Putamen (tissue), 1 donor: ENCODE measurements around the gene DCK.
A peak's percentile ranks its signal among the peaks of the same experiment; 100 is the strongest.

ENCODE experiments used
- DNase-seq: peaks from one replicate; pipeline ENCODE4 v3.0.0-alpha.2; 2016; ENCODE audit warnings: low spot score

DCK gene

DNA sequence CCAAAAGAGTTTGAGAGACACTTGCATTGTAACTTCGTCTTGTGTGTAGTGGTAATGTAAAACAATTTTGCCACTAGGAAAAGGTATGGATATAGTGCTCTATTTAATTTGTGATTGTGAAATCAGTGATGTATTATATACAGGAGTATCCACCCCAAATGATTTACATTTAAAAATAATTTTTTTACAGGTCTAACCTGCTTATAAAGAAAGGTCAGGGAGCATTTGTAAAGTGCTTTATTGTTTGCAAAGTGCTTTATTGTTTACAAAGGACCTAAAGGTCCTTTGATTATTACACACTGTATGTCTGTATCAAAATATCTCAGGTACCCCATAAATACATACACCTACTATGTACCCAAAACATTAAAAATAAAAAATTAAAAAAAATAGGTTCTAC is 70.3 kb downstream of the DCK start:
- no peak for DNase-seq

DNA sequence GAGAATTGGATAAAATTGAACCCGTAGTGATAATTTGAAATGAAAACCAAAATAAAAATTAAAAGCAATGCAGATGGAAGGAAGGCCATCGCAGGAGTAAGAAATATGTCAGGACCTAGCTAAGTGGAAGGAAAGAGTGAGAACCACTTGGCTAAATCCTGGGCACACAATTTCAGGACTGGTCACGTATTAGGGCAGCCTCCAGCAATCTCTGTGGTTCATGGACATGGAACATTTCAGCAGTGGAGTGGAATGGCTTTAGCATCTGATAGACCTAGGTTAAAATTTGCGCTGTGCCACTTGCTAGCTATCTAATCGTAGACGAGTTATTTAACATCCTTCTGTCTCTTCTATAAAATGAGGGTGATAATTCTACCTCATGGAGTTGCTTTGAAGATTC is 71.1 kb downstream of the DCK start:
- DNase-seq: no peak

DNA sequence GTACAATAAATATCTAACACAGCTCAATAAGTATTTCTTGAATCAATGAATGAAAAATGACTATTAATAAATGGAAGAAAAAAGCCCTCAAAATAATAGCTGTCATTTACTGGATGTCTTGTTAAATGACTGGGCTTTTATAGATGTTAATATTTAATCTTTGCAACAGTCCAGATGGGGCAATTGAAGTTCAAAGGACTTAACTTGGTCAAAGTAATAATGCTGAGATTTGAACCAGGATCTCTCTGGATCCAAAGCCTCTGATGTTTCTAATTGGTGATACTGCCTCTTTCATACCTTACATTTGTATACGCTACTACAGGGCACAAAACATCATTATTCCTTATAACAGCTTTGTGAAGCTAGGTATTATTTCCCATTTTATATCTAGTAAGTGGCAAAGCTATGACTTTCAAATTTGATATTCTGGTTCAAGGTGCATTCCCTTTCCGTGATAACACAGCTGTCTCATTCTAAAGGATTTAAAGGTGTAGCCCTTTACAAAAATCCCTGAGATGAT is 72.6 kb downstream of the DCK start:
- DNase-seq: no peak

DNA sequence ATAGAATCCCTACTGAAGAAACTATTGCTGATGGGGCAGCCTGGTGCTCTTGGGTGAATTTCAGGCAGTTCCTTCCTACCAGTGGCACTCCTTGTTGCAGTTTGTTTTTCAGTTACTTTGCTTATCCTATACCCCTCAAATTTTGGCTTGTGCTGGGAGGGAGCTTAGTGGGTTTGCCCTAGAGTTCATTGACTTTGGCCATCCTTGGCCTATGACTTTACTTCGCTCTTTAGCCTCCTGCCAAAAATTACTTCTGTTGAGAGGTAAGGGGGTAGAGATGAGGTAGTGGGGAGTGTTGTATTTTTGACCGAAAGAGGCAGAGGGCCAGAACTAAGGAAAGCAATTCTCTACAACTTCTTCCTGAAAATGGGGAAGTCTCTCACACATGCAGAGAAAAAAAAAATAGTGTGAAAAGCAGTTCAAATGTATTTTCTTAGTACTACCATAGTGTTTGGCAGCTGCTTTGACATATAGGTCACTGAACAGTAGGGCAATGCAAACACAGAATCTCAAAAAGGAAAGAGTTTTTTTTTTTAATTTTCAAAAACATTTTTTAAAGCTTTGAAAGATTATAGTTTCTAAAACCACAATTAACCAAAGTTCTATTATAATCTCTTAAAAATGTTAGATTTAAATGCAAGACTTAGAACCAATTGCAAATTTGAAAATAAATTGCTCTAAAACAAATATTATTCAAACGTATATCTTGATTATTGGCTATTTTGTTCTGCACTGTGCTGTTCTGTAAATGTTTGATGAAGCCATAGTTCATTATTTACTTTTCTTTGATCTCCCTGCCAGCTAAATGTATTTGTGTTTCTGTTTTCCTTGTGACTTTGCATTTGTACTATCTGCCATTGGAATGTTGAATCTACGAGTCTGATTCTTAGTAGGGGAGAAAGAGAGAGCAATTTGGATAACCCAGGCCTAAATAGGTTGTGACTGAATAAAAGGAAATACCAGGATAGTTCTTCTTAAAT is 73.6 kb downstream of the DCK start:
- no peak for DNase-seq

DNA sequence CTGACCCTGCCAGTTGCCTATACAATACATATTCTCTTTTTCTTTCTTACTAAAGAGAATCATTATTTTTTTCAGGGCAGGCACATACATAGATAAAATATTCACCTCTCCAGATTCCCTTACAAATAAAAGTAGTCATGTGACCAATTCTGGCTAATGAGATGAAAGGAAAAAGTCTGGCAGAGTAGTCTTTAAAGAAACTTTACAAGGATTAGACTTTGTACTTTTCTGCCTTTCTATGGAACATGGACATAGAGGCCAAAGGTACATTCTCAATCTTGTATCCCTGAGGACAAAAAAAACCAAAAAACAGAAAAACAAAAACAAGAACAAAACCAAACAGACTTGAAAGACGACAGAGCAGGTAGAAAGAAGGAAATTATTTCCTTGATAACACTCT is 75.6 kb downstream of the DCK start:
- DNase-seq: no peak

DNA sequence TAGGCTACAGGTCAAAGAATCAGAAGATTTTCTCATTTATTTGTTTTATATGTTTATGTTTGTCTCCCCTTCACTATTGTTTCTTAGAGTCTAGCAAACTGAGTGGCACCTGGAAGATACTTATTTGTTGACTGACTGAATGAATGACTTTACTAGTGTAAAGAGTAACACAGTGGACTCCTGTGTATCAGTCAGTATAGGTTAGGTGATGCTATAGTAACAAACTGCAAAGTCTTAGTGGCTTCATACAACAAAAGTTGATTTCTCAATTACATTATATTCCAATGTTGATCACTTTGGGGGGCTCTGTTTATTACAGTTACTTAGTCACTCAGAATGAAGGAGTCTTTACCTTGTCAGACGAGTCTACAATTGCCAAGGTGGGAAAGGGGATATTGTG is 76.6 kb downstream of the DCK start:
- no peak for DNase-seq

DNA sequence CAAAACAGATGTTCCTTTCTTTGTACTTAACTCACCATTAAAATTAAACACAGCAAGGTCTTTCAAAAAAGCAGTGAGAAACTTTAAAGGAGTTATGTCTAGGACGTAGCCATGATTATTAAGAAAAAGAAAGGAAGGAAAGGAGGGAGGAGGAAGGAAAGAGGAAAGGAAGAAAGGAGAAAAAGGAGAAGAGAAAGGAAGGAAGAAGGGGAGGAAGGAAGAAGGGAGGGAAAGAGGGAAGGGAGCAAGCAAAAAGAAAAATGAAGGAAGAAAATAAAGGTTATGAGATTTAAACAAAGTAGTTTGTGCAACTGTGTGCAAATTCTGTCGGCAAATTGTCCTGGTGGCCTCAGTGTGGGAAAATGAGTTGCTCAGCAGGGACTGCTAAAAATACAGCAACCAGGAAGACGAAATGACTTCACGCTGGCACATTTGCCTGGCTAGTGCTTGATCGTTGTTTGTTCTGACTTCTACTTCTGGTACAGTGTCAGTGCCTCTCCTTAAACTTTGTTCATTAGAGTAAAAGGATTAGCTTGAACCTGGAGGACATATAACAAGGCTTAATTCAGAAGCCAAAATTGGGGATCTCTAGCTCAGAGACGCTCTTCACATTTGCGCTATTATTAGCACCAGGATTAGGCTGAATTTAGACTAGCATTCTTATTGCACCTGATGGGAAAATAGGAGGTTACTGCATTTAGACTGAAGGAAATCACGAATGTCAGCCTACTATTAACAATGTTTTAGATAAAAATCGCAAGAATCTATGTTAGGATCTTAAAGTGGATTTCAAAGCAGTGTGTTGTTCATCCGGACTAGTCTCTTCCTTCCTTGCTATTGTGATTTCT is 81.2 kb downstream of the DCK start:
- peak; percentile 18 for DNase-seq
